ENCODE measurements around the gene CCT6A.
"Not testable (repeated sequence)": the region's sequence is repeated elsewhere in the genome, so short reads cannot be mapped to it uniquely, and the experiment has no call there.

The CCT6A gene

DNA sequence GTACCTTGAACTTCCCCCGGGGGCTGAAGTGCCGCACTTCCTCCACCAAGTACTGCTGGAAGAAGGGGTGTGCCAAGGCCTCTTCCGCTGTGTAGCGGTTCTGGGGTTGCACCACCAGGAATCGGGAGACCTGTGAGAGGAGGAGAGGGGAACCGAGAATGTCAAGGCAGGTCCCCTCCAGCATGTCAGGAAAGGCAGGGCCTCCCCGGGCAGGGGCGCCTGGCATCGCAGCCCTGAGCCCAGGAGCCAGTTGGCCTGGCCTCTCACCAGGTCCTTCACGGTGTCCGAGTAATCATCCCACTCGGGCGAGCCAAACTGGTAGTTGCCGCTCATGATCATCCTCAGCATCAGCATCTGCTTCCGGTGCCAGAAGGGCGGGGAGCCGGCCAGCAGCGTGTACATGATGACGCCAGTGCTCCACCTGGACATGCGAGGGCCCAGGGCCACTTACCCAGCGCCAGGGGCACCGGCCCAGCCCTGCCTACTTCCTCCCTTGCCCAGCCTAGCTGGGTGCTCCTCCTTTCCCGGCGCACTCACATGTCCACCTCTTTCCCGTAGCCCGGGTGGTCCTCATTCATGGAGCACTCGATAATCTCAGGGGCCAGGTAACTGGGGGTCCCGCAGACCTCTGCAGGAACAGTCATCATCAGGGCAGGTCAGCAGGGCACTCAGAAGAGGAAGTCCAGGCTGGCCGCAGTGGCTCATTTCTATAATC is 30.2 kb downstream of the CCT6A start:
- H3K4me3 ChIP-seq (ENCODE audit: low read depth, low read length) = no peak overlapping the region
- no peak for DNase-seq (ENCODE audit: low read depth)
- TF ChIP-seq, protein P1, sequence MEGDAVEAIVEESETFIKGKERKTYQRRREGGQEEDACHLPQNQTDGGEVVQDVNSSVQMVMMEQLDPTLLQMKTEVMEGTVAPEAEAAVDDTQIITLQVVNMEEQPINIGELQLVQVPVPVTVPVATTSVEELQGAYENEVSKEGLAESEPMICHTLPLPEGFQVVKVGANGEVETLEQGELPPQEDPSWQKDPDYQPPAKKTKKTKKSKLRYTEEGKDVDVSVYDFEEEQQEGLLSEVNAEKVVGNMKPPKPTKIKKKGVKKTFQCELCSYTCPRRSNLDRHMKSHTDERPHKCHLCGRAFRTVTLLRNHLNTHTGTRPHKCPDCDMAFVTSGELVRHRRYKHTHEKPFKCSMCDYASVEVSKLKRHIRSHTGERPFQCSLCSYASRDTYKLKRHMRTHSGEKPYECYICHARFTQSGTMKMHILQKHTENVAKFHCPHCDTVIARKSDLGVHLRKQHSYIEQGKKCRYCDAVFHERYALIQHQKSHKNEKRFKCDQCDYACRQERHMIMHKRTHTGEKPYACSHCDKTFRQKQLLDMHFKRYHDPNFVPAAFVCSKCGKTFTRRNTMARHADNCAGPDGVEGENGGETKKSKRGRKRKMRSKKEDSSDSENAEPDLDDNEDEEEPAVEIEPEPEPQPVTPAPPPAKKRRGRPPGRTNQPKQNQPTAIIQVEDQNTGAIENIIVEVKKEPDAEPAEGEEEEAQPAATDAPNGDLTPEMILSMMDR (IDR thresholded peaks at IDR 0.05; ENCODE audit: insufficient read depth, low read depth, low read length, missing control alignments) = no peak

DNA sequence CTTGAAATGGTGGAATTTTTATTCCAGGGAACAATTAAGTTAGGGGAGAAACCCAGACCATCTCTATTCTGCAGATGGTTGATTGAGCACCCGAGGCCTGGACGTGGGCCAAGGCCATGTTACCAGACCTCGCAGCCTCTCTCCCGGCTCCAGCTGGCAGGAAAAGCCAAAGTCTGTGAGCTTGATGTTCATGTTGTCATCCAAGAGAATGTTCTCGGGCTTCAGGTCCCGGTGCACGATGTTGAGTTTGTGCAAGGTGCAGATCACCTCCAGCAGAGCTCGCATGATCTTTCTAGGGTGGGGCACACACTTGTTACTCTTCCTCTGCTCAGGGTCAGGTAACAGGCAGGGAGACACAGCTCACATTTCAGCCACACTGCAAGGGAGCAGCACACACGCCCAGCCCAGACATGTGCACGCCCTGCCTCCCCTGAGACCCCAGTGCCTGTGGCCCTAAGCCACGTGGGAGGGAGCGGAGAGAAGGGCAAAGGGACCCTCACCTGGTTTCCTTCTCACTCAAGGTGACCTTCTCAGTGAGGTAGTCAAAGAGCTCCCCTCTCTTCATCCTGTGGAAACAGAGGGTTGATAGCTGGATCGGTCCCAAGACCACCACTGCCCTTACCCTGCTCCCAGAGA is 31.7 kb downstream of the CCT6A start:
- H3K4me3 ChIP-seq (ENCODE audit: low read depth, low read length) = no peak overlapping the region
- no peak for DNase-seq (ENCODE audit: low read depth)
- TF ChIP-seq, protein P1 (IDR thresholded peaks at IDR 0.05; ENCODE audit: insufficient read depth, low read depth, low read length, missing control alignments) = no peak

DNA sequence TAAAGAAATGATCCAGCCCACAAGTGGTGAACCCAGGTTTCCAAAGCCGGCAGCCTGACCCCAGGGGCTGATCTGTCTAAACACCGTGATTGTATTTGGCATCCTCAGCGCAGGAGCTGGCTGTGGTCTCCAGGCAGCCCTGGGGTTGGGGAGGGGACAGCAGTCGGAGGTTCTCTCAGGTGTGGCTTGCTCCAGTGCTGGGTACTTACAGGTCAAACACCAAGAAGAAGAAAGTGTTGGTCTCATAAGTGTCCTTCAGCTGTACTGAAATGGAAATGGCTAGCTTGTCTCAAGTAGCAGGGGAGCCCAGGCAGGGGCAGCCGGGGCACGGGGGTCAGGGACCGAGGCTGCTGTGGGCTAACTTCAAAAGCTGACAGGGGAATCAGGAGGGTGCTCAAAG is 35.2 kb downstream of the CCT6A start:
- TF ChIP-seq, protein P1 (IDR thresholded peaks at IDR 0.05; ENCODE audit: insufficient read depth, low read depth, low read length, missing control alignments) = no peak
- H3K4me3 ChIP-seq (ENCODE audit: low read depth, low read length) = no peak overlapping the region
- no peak for DNase-seq (ENCODE audit: low read depth)

DNA sequence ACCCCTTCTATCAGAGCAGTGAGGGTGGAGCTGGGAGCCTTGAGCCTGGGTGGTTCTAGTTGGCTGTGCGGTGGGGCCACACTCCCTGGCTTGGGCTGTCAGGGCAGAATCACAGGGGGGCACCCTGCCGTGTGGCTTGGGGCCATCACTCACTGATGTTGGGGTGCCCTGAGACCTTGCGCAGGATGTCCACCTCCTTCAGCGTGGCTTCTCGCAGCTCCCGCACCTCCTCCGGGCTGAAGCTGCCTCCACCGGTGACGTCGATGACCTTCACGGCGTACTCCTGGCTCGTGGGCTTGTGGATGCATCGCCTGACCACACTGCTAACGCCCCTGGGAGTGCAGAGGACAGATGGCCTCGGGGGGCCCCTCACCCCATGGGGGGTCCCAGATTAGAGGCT is 35.9 kb downstream of the CCT6A start:
- DNase-seq (ENCODE audit: low read depth) = no peak
- TF ChIP-seq, protein P1 (IDR thresholded peaks at IDR 0.05; ENCODE audit: insufficient read depth, low read depth, low read length, missing control alignments) = no peak

DNA sequence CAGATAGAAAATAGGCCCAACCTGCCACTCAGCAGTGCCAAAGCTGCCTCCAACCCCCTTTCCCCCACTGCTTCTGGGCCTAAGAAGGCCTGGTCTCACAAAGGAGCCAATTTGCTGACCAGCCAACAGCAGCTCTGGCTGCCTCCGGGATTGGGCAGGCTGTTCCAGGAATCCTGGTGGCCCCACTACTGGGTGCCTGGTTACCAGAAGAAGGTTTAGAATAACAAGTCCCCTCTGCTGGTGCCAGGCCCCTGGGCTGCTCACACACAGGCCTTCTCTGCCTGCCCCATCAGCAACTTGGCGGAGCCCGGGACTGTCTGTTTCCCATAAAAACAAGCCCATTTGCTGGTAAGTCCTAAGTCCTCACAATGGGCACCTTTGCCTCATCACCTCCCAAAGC is 40.0 kb downstream of the CCT6A start:
- DNase-seq (ENCODE audit: low read depth) = no peak
- H3K4me3 ChIP-seq (ENCODE audit: low read depth, low read length) = no peak overlapping the region
- TF ChIP-seq, protein P1 (IDR thresholded peaks at IDR 0.05; ENCODE audit: insufficient read depth, low read depth, low read length, missing control alignments) = no peak

More for the DNA sequence above, 35.9 kb downstream of the CCT6A start:
- no peak overlapping the region for H3K4me3 ChIP-seq (ENCODE audit: low read depth, low read length)

DNA sequence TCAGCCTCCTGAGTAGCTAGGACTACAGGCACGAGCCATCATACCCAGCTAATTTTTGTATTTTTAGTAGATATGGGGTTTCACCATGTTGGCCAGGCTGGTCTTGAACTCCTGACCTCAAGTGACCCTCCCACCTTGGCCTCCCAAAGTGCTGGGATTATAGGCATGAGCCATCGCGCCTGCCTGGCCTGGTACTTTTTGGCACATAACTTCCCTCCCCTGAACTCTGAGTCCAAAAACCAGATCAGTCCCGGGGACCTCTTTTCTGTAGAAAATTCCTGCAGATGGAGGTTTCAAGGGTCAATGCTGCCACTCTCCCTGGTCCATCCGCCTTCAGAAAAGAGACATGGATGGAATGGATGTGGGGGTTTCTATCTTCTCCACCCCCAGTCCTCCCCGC is 40.8 kb downstream of the CCT6A start:
- H3K4me3 ChIP-seq (ENCODE audit: low read depth, low read length); DNase-seq (ENCODE audit: low read depth): not testable (repeated sequence)

DNA sequence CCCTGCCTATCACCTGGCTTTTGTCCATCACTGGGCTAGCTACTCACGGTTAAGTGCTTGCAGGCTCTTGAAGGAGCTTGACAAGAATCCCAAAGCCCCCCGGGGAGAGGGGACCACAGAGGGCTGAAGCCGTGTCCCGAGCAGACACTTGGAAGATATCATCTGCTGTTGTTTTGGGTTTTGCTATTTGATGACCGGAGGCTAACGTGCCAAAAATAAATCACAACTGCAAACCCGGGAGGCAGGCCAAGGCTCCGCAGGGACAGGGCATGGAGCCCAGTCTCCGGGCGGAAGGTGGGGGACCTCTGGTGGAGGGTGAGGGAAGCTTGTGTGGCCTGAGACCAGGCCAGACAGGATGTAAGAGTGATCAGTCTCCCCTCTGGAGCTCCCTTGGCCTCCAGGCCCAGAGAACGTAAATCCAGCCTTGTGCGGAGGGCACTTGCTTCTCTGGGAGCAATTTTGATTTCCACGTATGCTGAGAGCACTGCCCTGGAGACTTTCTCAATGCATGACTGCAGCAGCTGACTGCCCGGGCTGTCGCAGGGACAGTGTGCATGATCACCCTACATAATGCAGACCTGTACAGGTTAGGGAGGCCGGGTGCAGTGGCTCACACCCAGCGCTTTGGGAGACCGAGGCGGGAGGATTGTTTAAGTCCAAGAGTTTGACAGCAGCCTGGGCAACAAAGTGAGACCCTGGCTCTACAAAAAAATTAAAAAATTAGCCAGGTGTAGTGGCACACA is 41.4 kb downstream of the CCT6A start, which contains the start of gene PHKG1:
TSS of gene PHKG1 (minus strand) at position 164 of the 743 bp plus-strand sequence. CDS start 4,011 bp downstream, outside the sequence.
- H3K4me3 ChIP-seq (ENCODE audit: low read depth, low read length) = no peak within 1 kb of the TSS
- no peak for DNase-seq (ENCODE audit: low read depth)
- TF ChIP-seq, protein P1 (IDR thresholded peaks at IDR 0.05; ENCODE audit: insufficient read depth, low read depth, low read length, missing control alignments) = no peak

Data from GM12865 (cell line).